ENCODE data around the gene RFTN1. TPM values are rescaled to one million over a fixed set of nuclear protein-coding genes. Genes with fewer than 3 reads are reported as not detected.

The RFTN1 gene
- total RNA-seq, 1 donor from 2014 or later: 41.8 TPM

DNA sequence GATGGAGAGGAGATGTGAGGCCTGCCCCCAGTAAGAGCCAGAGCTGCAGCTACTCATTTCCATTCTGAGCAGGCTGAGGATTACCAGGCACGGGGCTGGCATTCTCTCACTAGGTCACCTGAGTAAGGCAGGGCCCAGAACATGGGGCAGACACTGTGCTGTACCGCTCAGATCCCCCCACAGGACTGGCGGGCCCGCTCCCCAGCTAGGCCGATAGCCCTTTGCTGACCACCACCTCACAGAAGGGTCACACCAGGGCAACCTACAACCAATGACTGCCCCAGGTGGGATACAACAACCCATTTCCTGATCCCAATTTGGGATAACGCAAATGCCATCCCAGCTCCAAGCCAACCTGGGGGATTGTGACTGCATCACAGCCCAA is 195.9 kb downstream of the RFTN1 start:
- TF ChIP-seq, protein P1, sequence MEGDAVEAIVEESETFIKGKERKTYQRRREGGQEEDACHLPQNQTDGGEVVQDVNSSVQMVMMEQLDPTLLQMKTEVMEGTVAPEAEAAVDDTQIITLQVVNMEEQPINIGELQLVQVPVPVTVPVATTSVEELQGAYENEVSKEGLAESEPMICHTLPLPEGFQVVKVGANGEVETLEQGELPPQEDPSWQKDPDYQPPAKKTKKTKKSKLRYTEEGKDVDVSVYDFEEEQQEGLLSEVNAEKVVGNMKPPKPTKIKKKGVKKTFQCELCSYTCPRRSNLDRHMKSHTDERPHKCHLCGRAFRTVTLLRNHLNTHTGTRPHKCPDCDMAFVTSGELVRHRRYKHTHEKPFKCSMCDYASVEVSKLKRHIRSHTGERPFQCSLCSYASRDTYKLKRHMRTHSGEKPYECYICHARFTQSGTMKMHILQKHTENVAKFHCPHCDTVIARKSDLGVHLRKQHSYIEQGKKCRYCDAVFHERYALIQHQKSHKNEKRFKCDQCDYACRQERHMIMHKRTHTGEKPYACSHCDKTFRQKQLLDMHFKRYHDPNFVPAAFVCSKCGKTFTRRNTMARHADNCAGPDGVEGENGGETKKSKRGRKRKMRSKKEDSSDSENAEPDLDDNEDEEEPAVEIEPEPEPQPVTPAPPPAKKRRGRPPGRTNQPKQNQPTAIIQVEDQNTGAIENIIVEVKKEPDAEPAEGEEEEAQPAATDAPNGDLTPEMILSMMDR (IDR thresholded peaks at IDR 0.05; ENCODE audit: unreplicated experiment): no peak
- Mint-ChIP-seq H3K4me1 (ENCODE audit: unreplicated experiment) (peaks cover 10% of the 10 kb centered on the region), H3K9me3 (ENCODE audit: unreplicated experiment) (no peaks in the 10 kb centered on the region), H3K27ac (ENCODE audit: unreplicated experiment) (no peak overlapping the region), H3K36me3 (ENCODE audit: low read depth, unreplicated experiment) (peaks cover 41% of the 10 kb centered on the region), H3K27me3 (ENCODE audit: unreplicated experiment) (peaks cover 9% of the 10 kb centered on the region), H3K4me3 (ENCODE audit: unreplicated experiment) (no peak overlapping the region)
- no peak for DNase-seq (ENCODE audit: low spot score)

DNA sequence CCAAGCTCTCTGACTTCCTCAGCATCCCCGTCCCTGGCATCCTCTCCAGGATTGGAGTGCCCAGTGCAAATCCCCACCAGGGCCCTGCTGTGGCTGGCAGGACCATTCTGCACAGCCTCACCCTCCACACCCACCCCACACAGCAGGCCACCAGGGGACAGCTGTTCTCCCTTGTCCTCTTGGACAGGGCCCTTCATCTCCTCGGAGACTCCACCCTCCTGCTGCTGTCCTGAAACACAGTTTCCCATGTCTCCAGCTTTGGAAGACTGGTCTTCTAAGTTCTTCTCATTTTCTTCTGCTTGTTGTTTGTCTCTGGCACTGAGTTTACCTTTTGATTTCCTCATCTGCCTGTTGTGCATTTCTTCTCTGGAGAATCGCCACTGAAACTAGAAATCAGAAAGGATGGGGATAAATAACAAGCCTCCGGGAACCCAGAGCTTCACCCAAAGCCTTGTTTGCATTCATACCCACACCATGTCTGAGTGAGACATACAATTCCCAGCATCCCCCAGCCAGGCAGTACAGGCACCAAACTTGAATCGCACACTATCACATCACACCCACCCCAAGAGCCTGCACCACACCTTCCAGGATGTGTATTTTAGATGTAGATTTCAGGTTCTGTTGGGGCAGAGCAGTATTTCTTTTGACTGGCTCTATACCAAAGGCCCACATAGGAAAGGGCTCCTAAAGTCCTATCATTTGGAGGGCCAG is 196.5 kb downstream of the RFTN1 start:
- Mint-ChIP-seq H3K36me3 (ENCODE audit: low read depth, unreplicated experiment) (peaks cover 40% of the 10 kb centered on the region), H3K27ac (ENCODE audit: unreplicated experiment) (no peak overlapping the region), H3K9me3 (ENCODE audit: unreplicated experiment) (no peaks in the 10 kb centered on the region), H3K4me1 (ENCODE audit: unreplicated experiment) (peaks cover 15% of the 10 kb centered on the region), H3K4me3 (ENCODE audit: unreplicated experiment) (no peak overlapping the region), H3K27me3 (ENCODE audit: unreplicated experiment) (peaks cover 10% of the 10 kb centered on the region)
- DNase-seq (ENCODE audit: low spot score): no peak
- TF ChIP-seq, protein P1 (IDR thresholded peaks at IDR 0.05; ENCODE audit: unreplicated experiment): no peak

- H3K9me3 Mint-ChIP-seq (ENCODE audit: unreplicated experiment): no peaks in the 10 kb centered on the region
- DNase-seq (ENCODE audit: low spot score): no peak
- TF ChIP-seq, protein P1 (IDR thresholded peaks at IDR 0.05; ENCODE audit: unreplicated experiment): no peak
- peaks cover 12% of the 10 kb centered on the region for H3K27me3 Mint-ChIP-seq (ENCODE audit: unreplicated experiment)
- H3K27ac Mint-ChIP-seq (ENCODE audit: unreplicated experiment): no peak overlapping the region
- H3K4me3 Mint-ChIP-seq (ENCODE audit: unreplicated experiment): no peak overlapping the region
- H3K4me1 Mint-ChIP-seq (ENCODE audit: unreplicated experiment): peaks cover 21% of the 10 kb centered on the region
- H3K36me3 Mint-ChIP-seq (ENCODE audit: low read depth, unreplicated experiment): peaks cover 36% of the 10 kb centered on the region
These were observed 197.1 kb downstream of the RFTN1 start for GRCh38 chr3:16316396-16316795.

DNA sequence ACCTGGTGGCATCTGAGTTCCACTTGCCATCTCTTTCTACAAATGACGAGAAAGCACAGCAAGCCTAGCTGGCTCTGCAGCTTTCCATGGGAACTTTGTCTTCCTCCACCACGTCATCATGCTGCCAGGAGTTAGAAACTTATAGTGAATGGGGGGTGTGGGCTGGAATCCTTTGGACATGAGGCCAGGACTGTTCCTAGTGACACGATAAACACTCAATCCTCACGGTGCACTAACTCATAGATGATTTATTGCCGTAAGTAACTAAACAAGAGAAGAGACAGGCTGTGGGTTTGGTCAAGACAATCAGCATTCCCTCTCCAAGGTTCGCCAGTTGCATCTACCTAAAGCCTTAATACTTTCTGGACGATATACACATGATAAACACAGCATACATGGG is 197.9 kb downstream of the RFTN1 start:
- DNase-seq (ENCODE audit: low spot score): no peak
- Mint-ChIP-seq H3K9me3 (ENCODE audit: unreplicated experiment) (no peaks in the 10 kb centered on the region), H3K4me1 (ENCODE audit: unreplicated experiment) (peaks cover 23% of the 10 kb centered on the region), H3K27ac (ENCODE audit: unreplicated experiment) (no peak overlapping the region), H3K36me3 (ENCODE audit: low read depth, unreplicated experiment) (peaks cover 30% of the 10 kb centered on the region), H3K4me3 (ENCODE audit: unreplicated experiment) (no peak overlapping the region), H3K27me3 (ENCODE audit: unreplicated experiment) (peaks cover 8% of the 10 kb centered on the region)
- TF ChIP-seq, protein P1 (IDR thresholded peaks at IDR 0.05; ENCODE audit: unreplicated experiment): no peak

DNA sequence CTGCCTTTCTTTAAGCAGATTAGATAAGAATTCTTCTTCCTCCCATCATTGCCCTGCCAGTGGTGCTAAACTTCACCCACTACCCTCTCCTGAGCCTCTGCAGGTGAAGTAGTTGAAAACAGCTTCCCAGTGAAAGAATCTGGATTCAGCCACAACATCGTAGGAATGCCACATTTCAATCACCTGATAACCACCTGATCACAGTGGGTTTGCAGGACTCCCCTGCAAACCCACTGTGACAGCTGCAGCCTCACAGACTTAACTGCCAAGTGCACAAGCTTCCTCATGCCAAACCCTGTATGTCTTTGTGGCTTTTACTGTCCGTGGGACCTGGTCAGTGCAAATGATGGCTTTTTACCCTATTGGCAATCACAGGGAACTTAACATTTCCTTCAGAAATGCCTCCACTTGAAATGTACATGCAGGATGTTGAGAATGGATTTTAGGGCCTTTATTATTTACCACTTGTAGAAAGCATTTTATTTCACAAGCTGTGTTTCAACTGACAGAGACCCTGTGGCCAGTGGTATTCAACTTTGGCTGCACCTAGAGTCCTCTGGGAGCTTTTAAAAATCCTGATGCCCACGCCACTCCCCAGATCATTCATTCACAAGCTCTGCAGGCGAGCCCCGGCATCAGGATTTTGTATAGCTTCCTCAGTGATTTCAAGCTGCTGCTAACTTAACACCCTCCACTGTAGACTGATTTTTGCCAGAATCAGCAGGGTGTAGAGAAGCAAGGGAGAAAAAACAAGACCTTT is 199.4 kb downstream of the RFTN1 start:
- H3K36me3 Mint-ChIP-seq (ENCODE audit: low read depth, unreplicated experiment): peaks cover 20% of the 10 kb centered on the region
- TF ChIP-seq, protein P1 (IDR thresholded peaks at IDR 0.05; ENCODE audit: unreplicated experiment): no peak
- H3K27ac Mint-ChIP-seq (ENCODE audit: unreplicated experiment): no peak overlapping the region
- no peak for DNase-seq (ENCODE audit: low spot score)
- no peak overlapping the region for H3K4me3 Mint-ChIP-seq (ENCODE audit: unreplicated experiment)
- peaks cover 24% of the 10 kb centered on the region for H3K4me1 Mint-ChIP-seq (ENCODE audit: unreplicated experiment)
- H3K27me3 Mint-ChIP-seq (ENCODE audit: unreplicated experiment): peaks cover 6% of the 10 kb centered on the region
- H3K9me3 Mint-ChIP-seq (ENCODE audit: unreplicated experiment): no peaks in the 10 kb centered on the region
